ENCODE results near the gene ARHGEF17.

DNA sequence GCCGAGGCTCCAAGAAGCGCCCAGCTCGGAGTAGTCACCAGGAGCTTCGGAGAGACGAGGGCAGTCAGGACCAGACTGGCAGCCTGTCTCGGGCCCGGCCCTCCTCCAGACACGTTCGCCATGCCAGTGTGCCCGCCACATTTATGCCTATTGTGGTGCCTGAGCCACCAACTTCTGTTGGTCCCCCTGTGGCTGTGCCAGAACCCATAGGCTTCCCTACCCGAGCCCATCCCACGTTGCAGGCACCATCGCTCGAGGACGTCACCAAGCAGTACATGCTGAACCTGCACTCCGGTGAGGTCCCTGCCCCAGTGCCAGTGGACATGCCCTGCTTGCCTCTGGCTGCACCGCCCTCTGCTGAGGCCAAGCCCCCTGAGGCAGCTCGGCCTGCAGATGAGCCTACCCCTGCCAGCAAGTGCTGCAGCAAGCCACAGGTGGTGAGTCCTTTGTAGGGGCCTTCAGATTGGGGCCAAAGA lies 3.4 kb downstream of the ARHGEF17 start:
- TF ChIP-seq, protein P1, sequence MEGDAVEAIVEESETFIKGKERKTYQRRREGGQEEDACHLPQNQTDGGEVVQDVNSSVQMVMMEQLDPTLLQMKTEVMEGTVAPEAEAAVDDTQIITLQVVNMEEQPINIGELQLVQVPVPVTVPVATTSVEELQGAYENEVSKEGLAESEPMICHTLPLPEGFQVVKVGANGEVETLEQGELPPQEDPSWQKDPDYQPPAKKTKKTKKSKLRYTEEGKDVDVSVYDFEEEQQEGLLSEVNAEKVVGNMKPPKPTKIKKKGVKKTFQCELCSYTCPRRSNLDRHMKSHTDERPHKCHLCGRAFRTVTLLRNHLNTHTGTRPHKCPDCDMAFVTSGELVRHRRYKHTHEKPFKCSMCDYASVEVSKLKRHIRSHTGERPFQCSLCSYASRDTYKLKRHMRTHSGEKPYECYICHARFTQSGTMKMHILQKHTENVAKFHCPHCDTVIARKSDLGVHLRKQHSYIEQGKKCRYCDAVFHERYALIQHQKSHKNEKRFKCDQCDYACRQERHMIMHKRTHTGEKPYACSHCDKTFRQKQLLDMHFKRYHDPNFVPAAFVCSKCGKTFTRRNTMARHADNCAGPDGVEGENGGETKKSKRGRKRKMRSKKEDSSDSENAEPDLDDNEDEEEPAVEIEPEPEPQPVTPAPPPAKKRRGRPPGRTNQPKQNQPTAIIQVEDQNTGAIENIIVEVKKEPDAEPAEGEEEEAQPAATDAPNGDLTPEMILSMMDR (conservative IDR thresholded peaks at IDR 0.05): no peak
- no peak for TF ChIP-seq ZFX (IDR thresholded peaks at IDR 0.05)

Data from C4-2B (cell line).